ENCODE measurements around the gene GRAP2.

DNA sequence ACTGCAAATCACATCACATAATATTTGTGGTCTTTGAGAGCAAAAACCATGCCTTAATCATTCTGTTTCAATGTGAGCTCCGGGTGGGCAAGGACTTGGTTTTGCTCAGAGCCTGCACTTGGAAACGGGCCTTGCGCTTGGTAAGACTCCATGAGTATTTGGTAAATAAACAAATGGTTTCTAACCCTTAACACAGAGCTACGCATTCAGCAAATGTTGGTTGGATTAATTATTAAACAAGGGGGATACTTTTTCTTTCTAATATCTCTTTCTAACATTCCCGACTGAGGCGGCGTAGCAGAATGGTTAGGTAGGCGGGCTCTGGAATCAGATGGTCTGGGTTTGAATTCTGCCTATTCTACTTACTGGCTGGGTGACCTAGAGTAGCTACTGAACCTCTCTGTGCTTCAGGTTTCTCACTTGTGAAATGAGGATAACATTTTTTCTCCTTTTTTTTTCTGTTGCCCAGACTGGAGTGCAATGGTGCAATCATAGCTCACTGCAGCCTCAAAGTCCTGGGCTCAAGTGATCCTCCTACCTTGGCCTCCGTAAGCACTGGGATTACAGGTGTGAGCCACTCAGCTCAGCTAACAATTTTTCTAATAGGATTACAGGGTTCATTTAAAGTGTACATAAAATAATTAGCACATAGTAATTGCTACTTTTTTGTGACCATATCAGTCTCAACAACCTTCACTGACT, 90.4 kb downstream of the GRAP2 start:
- no peak for TF ChIP-seq ERF (CRISPR knock-in tag; IDR thresholded peaks at IDR 0.05)
- TF ChIP-seq ZNF260 (CRISPR knock-in tag; IDR thresholded peaks at IDR 0.05; ENCODE audit: borderline replicate concordance, low read depth): no peak
- TF ChIP-seq ZNF510 (CRISPR knock-in tag; IDR thresholded peaks at IDR 0.05; ENCODE audit: low read depth): no peak
- no peak for TF ChIP-seq RAD21 (CRISPR knock-in tag; IDR thresholded peaks at IDR 0.05)

All from HepG2 (cell line).